GM19035 (cell line): ENCODE results near the gene ENTPD7.
"Not testable (repeated sequence)": the region's sequence is repeated elsewhere in the genome, so short reads cannot be mapped to it uniquely, and the experiment has no call there.

Source experiments
- ATAC-seq: cut with Tn5 transposase; IDR thresholded peaks from one replicate; pipeline ENCODE4 v1.9.1; 2021; ENCODE audit not compliant: unreplicated experiment

The ENTPD7 gene

GRCh38 chr10:99659031-99659867 is at the start of gene ENTPD7:
TSS of gene ENTPD7 (plus strand) at chr10:99659509. CDS start at chr10:99659957, 448 bp downstream.
- peak; percentile 100 for ATAC-seq

- no peak for ATAC-seq
These were observed 49.1 kb upstream of the ENTPD7 start for GRCh38 chr10:99610221-99610620.

GRCh38 chr10:99611326-99611725 is 48.0 kb upstream of the ENTPD7 start:
- no peak for ATAC-seq

- no peak for ATAC-seq
These were observed 47.0 kb upstream of the ENTPD7 start for GRCh38 chr10:99612167-99612831.

- no peak for ATAC-seq
These were observed 43.9 kb upstream of the ENTPD7 start for GRCh38 chr10:99615426-99615825.

- no peak for ATAC-seq
These were observed 41.6 kb upstream of the ENTPD7 start for GRCh38 chr10:99617696-99618095.

- ATAC-seq = no peak
These were observed 40.1 kb upstream of the ENTPD7 start for GRCh38 chr10:99619090-99619800.

- no peak for ATAC-seq
These were observed 39.2 kb upstream of the ENTPD7 start, which contains the start of gene SLC25A28 for GRCh38 chr10:99619851-99620710. TSS of gene SLC25A28 (minus strand) at chr10:99620439. CDS start at chr10:99620335, 104 bp downstream.

- peak; percentile 85 for ATAC-seq
These were observed 38.4 kb upstream of the ENTPD7 start for GRCh38 chr10:99620711-99621453.

GRCh38 chr10:99621454-99622251 is 37.7 kb upstream of the ENTPD7 start:
- ATAC-seq = no peak

- ATAC-seq = no peak
These were observed 35.4 kb upstream of the ENTPD7 start for GRCh38 chr10:99623919-99624318.

GRCh38 chr10:99625124-99625523 is 34.2 kb upstream of the ENTPD7 start:
- not testable (repeated sequence) for ATAC-seq

GRCh38 chr10:99628923-99629624 is 30.2 kb upstream of the ENTPD7 start:
- no peak for ATAC-seq

GRCh38 chr10:99629625-99629978 is 29.7 kb upstream of the ENTPD7 start:
- ATAC-seq = no peak

GRCh38 chr10:99630433-99630832 is 28.9 kb upstream of the ENTPD7 start:
- no peak for ATAC-seq

GRCh38 chr10:99630991-99631390 is 28.3 kb upstream of the ENTPD7 start:
- no peak for ATAC-seq

- ATAC-seq = no peak
These were observed 27.8 kb upstream of the ENTPD7 start for GRCh38 chr10:99631496-99631895.

GRCh38 chr10:99633832-99634231 is 25.5 kb upstream of the ENTPD7 start:
- ATAC-seq = no peak
